Activated T-helper 17 cell treated with anti-CD3 and anti-CD28 coated beads, Interleukin-2, amount 50 U/mL, for 72 hours (primary cell): ENCODE results near the gene NPTX1. TPM values are rescaled to one million over a fixed set of nuclear protein-coding genes. Genes with fewer than 3 reads are reported as not detected.
A peak's percentile ranks its signal among the peaks of the same experiment; 100 is the strongest.

Source experiments
- ATAC-seq: fragments of 150-1000 bp; cut with Tn5 transposase; replicated peaks from 2 replicates; pipeline ENCODE4 v1.10.0; 2021; ENCODE audit warnings: mild to moderate bottlenecking, moderate library complexity
- H3K27ac Mint-ChIP-seq: one replicate; pipeline ENCODE4 v1.8.0; 2022; ENCODE audit warnings: mixed read lengths
- H3K27me3 Mint-ChIP-seq: one replicate; pipeline ENCODE4 v1.8.0; 2022; ENCODE audit warnings: mixed read lengths
- H3K36me3 Mint-ChIP-seq: one replicate; pipeline ENCODE4 v1.8.0; 2022; ENCODE audit warnings: low read depth, mild to moderate bottlenecking, mixed read lengths
- H3K4me1 Mint-ChIP-seq: one replicate; pipeline ENCODE4 v1.8.0; 2022; ENCODE audit warnings: mixed read lengths
- H3K4me3 Mint-ChIP-seq: one replicate; pipeline ENCODE4 v1.8.0; 2022; ENCODE audit warnings: mild to moderate bottlenecking, mixed read lengths
- H3K9me3 Mint-ChIP-seq: one replicate; pipeline ENCODE4 v1.8.0; 2022; ENCODE audit warnings: mixed read lengths
- total RNA-seq, 2 donors: library from RNA; stranded (reverse); gene quantifications; one replicate each; pipeline ENCODE4 v1.2.3, GENCODE V29; 2022

The NPTX1 gene
- total RNA-seq, 2 donors from 2014 or later, result 1.5 to 10.2 TPM

- H3K9me3 Mint-ChIP-seq, result no peaks in the 10 kb centered on the region
- no peaks in the 10 kb centered on the region for H3K36me3 Mint-ChIP-seq
- peaks cover 27% of the 10 kb centered on the region for H3K27me3 Mint-ChIP-seq
- no peak overlapping the region for H3K4me3 Mint-ChIP-seq
- H3K27ac Mint-ChIP-seq, result no peak overlapping the region
- peak; percentile 47 for ATAC-seq
- peaks cover 10% of the 10 kb centered on the region for H3K4me1 Mint-ChIP-seq
Observed at GRCh38 chr17:80497726-80498241, 21.4 kb upstream of the NPTX1 start.

GRCh38 chr17:80494547-80494946, 18.1 kb upstream of the NPTX1 start:
- Mint-ChIP-seq H3K4me3 (no peak overlapping the region), H3K9me3 (no peaks in the 10 kb centered on the region), H3K27me3 (peaks cover 25% of the 10 kb centered on the region), H3K27ac (no peak overlapping the region), H3K4me1 (peaks cover 10% of the 10 kb centered on the region), H3K36me3 (no peaks in the 10 kb centered on the region)
- peak; percentile 32 for ATAC-seq

GRCh38 chr17:80492343-80493136, 16.1 kb upstream of the NPTX1 start:
- no peaks in the 10 kb centered on the region for H3K36me3 Mint-ChIP-seq
- no peak overlapping the region for H3K27ac Mint-ChIP-seq
- no peak overlapping the region for H3K4me3 Mint-ChIP-seq
- ATAC-seq, result no peak
- peaks cover 17% of the 10 kb centered on the region for H3K27me3 Mint-ChIP-seq
- no peaks in the 10 kb centered on the region for H3K9me3 Mint-ChIP-seq
- H3K4me1 Mint-ChIP-seq, result peaks cover 4% of the 10 kb centered on the region

GRCh38 chr17:80491478-80492342, 15.3 kb upstream of the NPTX1 start:
- H3K9me3 Mint-ChIP-seq, result no peaks in the 10 kb centered on the region
- no peaks in the 10 kb centered on the region for H3K4me1 Mint-ChIP-seq
- H3K27ac Mint-ChIP-seq, result no peak overlapping the region
- peaks cover 16% of the 10 kb centered on the region for H3K27me3 Mint-ChIP-seq
- H3K36me3 Mint-ChIP-seq, result no peaks in the 10 kb centered on the region
- ATAC-seq, result no peak
- no peak overlapping the region for H3K4me3 Mint-ChIP-seq

GRCh38 chr17:80487511-80487910, 11.1 kb upstream of the NPTX1 start:
- Mint-ChIP-seq H3K27me3 (peaks cover 21% of the 10 kb centered on the region), H3K4me3 (no peak overlapping the region), H3K27ac (no peak overlapping the region), H3K36me3 (no peaks in the 10 kb centered on the region), H3K4me1 (no peaks in the 10 kb centered on the region), H3K9me3 (no peaks in the 10 kb centered on the region)
- ATAC-seq, result no peak

GRCh38 chr17:80486692-80487091, 10.3 kb upstream of the NPTX1 start:
- Mint-ChIP-seq H3K27ac (no peak overlapping the region), H3K4me3 (no peak overlapping the region), H3K4me1 (no peaks in the 10 kb centered on the region), H3K36me3 (no peaks in the 10 kb centered on the region), H3K9me3 (no peaks in the 10 kb centered on the region), H3K27me3 (peaks cover 27% of the 10 kb centered on the region)
- no peak for ATAC-seq

GRCh38 chr17:80485846-80486245, 9.4 kb upstream of the NPTX1 start:
- no peak overlapping the region for H3K4me3 Mint-ChIP-seq
- no peak for ATAC-seq
- no peaks in the 10 kb centered on the region for H3K4me1 Mint-ChIP-seq
- H3K27me3 Mint-ChIP-seq, result peaks cover 34% of the 10 kb centered on the region
- H3K36me3 Mint-ChIP-seq, result no peaks in the 10 kb centered on the region
- no peaks in the 10 kb centered on the region for H3K9me3 Mint-ChIP-seq
- no peak overlapping the region for H3K27ac Mint-ChIP-seq

- Mint-ChIP-seq H3K36me3 (no peaks in the 10 kb centered on the region), H3K27me3 (peaks cover 45% of the 10 kb centered on the region), H3K4me3 (no peak overlapping the region), H3K27ac (no peak overlapping the region), H3K9me3 (no peaks in the 10 kb centered on the region), H3K4me1 (no peaks in the 10 kb centered on the region)
- ATAC-seq, result no peak
Observed at GRCh38 chr17:80482555-80483308, 6.3 kb upstream of the NPTX1 start.

GRCh38 chr17:80482058-80482318, 5.6 kb upstream of the NPTX1 start:
- H3K27me3 Mint-ChIP-seq, result peaks cover 42% of the 10 kb centered on the region
- ATAC-seq, result no peak
- no peaks in the 10 kb centered on the region for H3K4me1 Mint-ChIP-seq
- H3K4me3 Mint-ChIP-seq, result no peak overlapping the region
- no peak overlapping the region for H3K27ac Mint-ChIP-seq
- H3K9me3 Mint-ChIP-seq, result no peaks in the 10 kb centered on the region
- no peaks in the 10 kb centered on the region for H3K36me3 Mint-ChIP-seq

- H3K4me1 Mint-ChIP-seq, result no peaks in the 10 kb centered on the region
- ATAC-seq, result no peak
- H3K27me3 Mint-ChIP-seq, result peaks cover 42% of the 10 kb centered on the region
- no peak overlapping the region for H3K4me3 Mint-ChIP-seq
- H3K9me3 Mint-ChIP-seq, result no peaks in the 10 kb centered on the region
- H3K36me3 Mint-ChIP-seq, result no peaks in the 10 kb centered on the region
- no peak overlapping the region for H3K27ac Mint-ChIP-seq
Observed at GRCh38 chr17:80481284-80482057, 5.1 kb upstream of the NPTX1 start.

- no peak for ATAC-seq
- Mint-ChIP-seq H3K27me3 (peaks cover 40% of the 10 kb centered on the region), H3K27ac (no peak overlapping the region), H3K4me1 (no peaks in the 10 kb centered on the region), H3K4me3 (no peak overlapping the region), H3K9me3 (no peaks in the 10 kb centered on the region), H3K36me3 (peaks cover 4% of the 10 kb centered on the region)
Observed at GRCh38 chr17:80480248-80480647, 3.8 kb upstream of the NPTX1 start.

- Mint-ChIP-seq H3K4me3 (peak overlapping the region; percentile 42), H3K4me1 (no peaks in the 10 kb centered on the region), H3K9me3 (no peaks in the 10 kb centered on the region), H3K27me3 (peaks cover 49% of the 10 kb centered on the region), H3K36me3 (peaks cover 10% of the 10 kb centered on the region), H3K27ac (no peak overlapping the region)
- no peak for ATAC-seq
Observed at GRCh38 chr17:80479246-80479566, 2.8 kb upstream of the NPTX1 start.

- Mint-ChIP-seq H3K27me3 (peaks cover 49% of the 10 kb centered on the region), H3K9me3 (no peaks in the 10 kb centered on the region), H3K4me1 (no peaks in the 10 kb centered on the region), H3K36me3 (peaks cover 10% of the 10 kb centered on the region), H3K4me3 (peak overlapping the region; percentile 42), H3K27ac (no peak overlapping the region)
- ATAC-seq, result no peak
Observed at GRCh38 chr17:80478487-80479245, 2.3 kb upstream of the NPTX1 start.
